HCT116 (cell line): Measurements from ENCODE around the gene MID1IP1. TPM values are rescaled to one million over a fixed set of nuclear protein-coding genes. Genes with fewer than 3 reads are reported as not detected.

Experiments
- ATAC-seq: fragments of 200-7000 bp; cut with Tn5 transposase; 2 replicates; pipeline ENCODE4 v1.9.1; 2020; ENCODE audit warnings: mild to moderate bottlenecking, moderate library complexity
- BruUV-seq: library from RNA; stranded (reverse); fragments of 400-500 nt; replicated peaks from 2 replicates; lab custom pipeline; 2021; lab: Mats Ljungman, UMichigan
- CTCF ChIA-PET: fragments of 300-600 bp; sonication (Branson Sonifier 250); formaldehyde crosslinking; loops from one replicate; lab custom pipeline; 2021; ENCODE audit warnings: antibody characterized with exemption; lab: Charles Lee
- POLR2A ChIA-PET: fragments of 300-600, 350-600 bp; sonication (Branson Sonifier 250); formaldehyde crosslinking; loops from one replicate; lab custom pipeline; 2021; ENCODE audit warnings: antibody characterized with exemption; lab: Charles Lee
- RAD21 ChIA-PET, 2 experiments: fragments of 300-600 bp; sonication (Branson Sonifier 250); formaldehyde crosslinking; loops; one replicate each; lab custom pipeline; 2023; ENCODE audit warnings: low total read pairs in 2 of 2; ENCODE audit not compliant: uncharacterized antibody in 2 of 2, unreplicated experiment in 2 of 2, low non-redundant PET in 1 of 2; lab: Charles Lee
- DNase-seq: peaks from one replicate; pipeline ENCODE4 v3.0.0-alpha.2; 2010; ENCODE audit warnings: low read depth, low spot score
- H2AFZ ChIP-seq: fragments of 200-600 bp; shearing (Covaris generic), sonication (generic); 2 replicates; pipeline ENCODE4 v1.6.1; 2017; ENCODE audit warnings: low read depth, mixed run types, mixed read lengths, antibody characterized with exemption, low read length; ENCODE audit not compliant: poor library complexity, severe bottlenecking
- H3K27ac ChIP-seq: 2 replicates; pipeline ENCODE4 v1.5.1; 2012; ENCODE audit warnings: low read depth, low read length
- H3K27me3 ChIP-seq: fragments of 200-600 bp; sonication (generic); 2 replicates; pipeline ENCODE4 v1.6.1; 2016; ENCODE audit warnings: mixed run types, low read length, mixed read lengths; ENCODE audit not compliant: insufficient read depth
- H3K36me3 ChIP-seq, 2 experiments: fragments of 200-500 bp in 1 of 2; fragments of 200-600 bp in 1 of 2; sonication (Bioruptor generic) in 1 of 2; sonication (generic) in 1 of 2; 2 replicates each; pipeline versions ENCODE4 v1.5.1 to v1.6.1; 2014 to 2016; ENCODE audit warnings: low read length in 2 of 2, inconsistent platforms in 1 of 2, mixed read lengths in 1 of 2, mixed run types in 1 of 2; ENCODE audit not compliant: insufficient read depth in 2 of 2, control insufficient read depth in 1 of 2
- H3K4me1 ChIP-seq, 2 experiments: fragments of 200-600 bp in 1 of 2; sonication (generic) in 1 of 2; 2 replicates each; pipeline versions ENCODE4 v1.5.1 to v1.6.1; 2012 to 2017; ENCODE audit warnings: low read length in 2 of 2, inconsistent platforms in 1 of 2, mild to moderate bottlenecking in 1 of 2, mixed read lengths in 1 of 2, mixed run types in 1 of 2, moderate library complexity in 1 of 2; ENCODE audit not compliant: insufficient read depth in 2 of 2, control insufficient read depth in 1 of 2
- H3K4me2 ChIP-seq: fragments of 200-600 bp; sonication (generic); 2 replicates; pipeline ENCODE4 v1.6.1; 2017; ENCODE audit warnings: mixed run types, low read length, mixed read lengths
- H3K4me3 ChIP-seq, 2 experiments: fragments of 200-600 bp in 1 of 2; sonication (generic) in 1 of 2; replicated peaks in 1 of 2; 2 replicates each; pipeline ENCODE4 v1.5.1; 2011 to 2016; ENCODE audit warnings: low read length in 2 of 2, control low read depth in 1 of 2, low read depth in 1 of 2, mild to moderate bottlenecking in 1 of 2, mixed read lengths in 1 of 2, mixed run types in 1 of 2
- H3K79me2 ChIP-seq: fragments of 200-600 bp; sonication (generic); 2 replicates; pipeline ENCODE4 v1.6.1; 2017; ENCODE audit warnings: mild to moderate bottlenecking, mixed run types, low read length, moderate library complexity, mixed read lengths; ENCODE audit not compliant: insufficient read depth
- H3K9ac ChIP-seq: fragments of 200-600 bp; sonication (generic); 2 replicates; pipeline ENCODE4 v1.6.1; 2016; ENCODE audit warnings: low read length, mixed read lengths
- H3K9me2 ChIP-seq: fragments of 200-600 bp; sonication (generic), shearing (Covaris generic); 2 replicates; pipeline ENCODE4 v1.6.1; 2017; ENCODE audit warnings: mixed run types, mild to moderate bottlenecking, moderate library complexity; ENCODE audit not compliant: insufficient read depth
- H3K9me3 ChIP-seq, 2 experiments: fragments of 200-500 bp in 1 of 2; fragments of 200-600 bp in 1 of 2; sonication (Bioruptor generic) in 1 of 2; sonication (generic) in 1 of 2; 2 replicates each; pipeline ENCODE4 v1.6.1; 2014 to 2017; ENCODE audit warnings: low read length in 2 of 2, mixed read lengths in 2 of 2, inconsistent platforms in 1 of 2, low read depth in 1 of 2, mild to moderate bottlenecking in 1 of 2, mixed run types in 1 of 2, moderate library complexity in 1 of 2; ENCODE audit not compliant: control insufficient read depth in 1 of 2, insufficient read depth in 1 of 2
- H4K20me1 ChIP-seq: fragments of 200-600 bp; sonication (generic), shearing (Covaris generic); 2 replicates; pipeline ENCODE4 v1.6.1; 2017; ENCODE audit warnings: mixed run types, mild to moderate bottlenecking, moderate library complexity; ENCODE audit not compliant: insufficient read depth
- CBX3 ChIP-seq: IDR thresholded peaks from 2 replicates; pipeline ENCODE4 v1.6.1; 2012; ENCODE audit warnings: low read depth
- CTCF ChIP-seq, 3 experiments: fragments of 200-600 bp in 1 of 3; sonication (generic) in 1 of 3; IDR thresholded peaks in 2 of 3; conservative IDR thresholded peaks in 1 of 3; 2 replicates each; pipeline ENCODE4 v1.5.1; 2012 to 2017; ENCODE audit warnings: low read depth in 2 of 3, low read length in 2 of 3, antibody characterized with exemption in 1 of 3, borderline replicate concordance in 1 of 3, control low read depth in 1 of 3, mild to moderate bottlenecking in 1 of 3, mixed read lengths in 1 of 3, mixed run types in 1 of 3, moderate library complexity in 1 of 3; ENCODE audit not compliant: insufficient read depth in 1 of 3
- EGR1 ChIP-seq: IDR thresholded peaks from 2 replicates; pipeline ENCODE4 v1.6.1; 2012; ENCODE audit warnings: low read depth
- EZH2 ChIP-seq: fragments of 200-600 bp; sonication (generic); IDR thresholded peaks from 2 replicates; pipeline ENCODE4 v1.6.1; 2017; ENCODE audit warnings: antibody characterized with exemption, mixed run types
- FOSL1 ChIP-seq: IDR thresholded peaks from 2 replicates; pipeline ENCODE4 v1.6.1; 2012; ENCODE audit warnings: low read depth
- JUND ChIP-seq: IDR thresholded peaks from 2 replicates; pipeline ENCODE4 v1.6.1; 2012
- RAD21 ChIP-seq: IDR thresholded peaks from 2 replicates; pipeline ENCODE4 v1.6.1; 2012; ENCODE audit warnings: low read depth, mild to moderate bottlenecking
- SIN3A ChIP-seq: IDR thresholded peaks from 2 replicates; pipeline ENCODE4 v1.6.1; 2012; ENCODE audit warnings: low read depth
- SP1 ChIP-seq: IDR thresholded peaks from 2 replicates; pipeline ENCODE4 v1.6.1; 2012; ENCODE audit warnings: low read depth
- TCF7L2 ChIP-seq: IDR thresholded peaks from 2 replicates; pipeline ENCODE4 v1.7.0; 2011; ENCODE audit warnings: borderline replicate concordance, inconsistent platforms; ENCODE audit not compliant: insufficient read depth, insufficient read length; ENCODE audit errors: extremely low read depth
- YY1 ChIP-seq: IDR thresholded peaks from 2 replicates; pipeline ENCODE4 v1.6.1; 2011; ENCODE audit warnings: low read length, low read depth, moderate library complexity, mild to moderate bottlenecking; ENCODE audit not compliant: insufficient replicate concordance; ENCODE audit errors: extremely low read depth
- ZFX ChIP-seq: fragments of 450-650 bp; IDR thresholded peaks from 2 replicates; pipeline ENCODE4 v1.6.1; 2017
- ZNF274 ChIP-seq: fragments of 200-500 bp; sonication (Bioruptor generic); IDR thresholded peaks from 2 replicates; pipeline ENCODE4 v1.6.1; 2014; ENCODE audit warnings: mild to moderate bottlenecking, low read depth, low read length, inconsistent platforms
- intact Hi-C: fragments of 100-400 bp; cut with micrococcal nuclease; formaldehyde crosslinking; loops from 2 replicates; pipeline ENCODE4 v1.10.0; 2022
- total RNA-seq: library from RNA; stranded (reverse); gene quantifications from one replicate; pipeline ENCODE4 v1.2.1, GENCODE V29; 2021; ENCODE audit not compliant: unreplicated experiment

Gene MID1IP1
- total RNA-seq, 1 experiment from 2014 or later = 109 TPM

GRCh38 chrX:38847206-38847902 lies 46.1 kb downstream of the MID1IP1 start:
- ATAC-seq = no peak
- TF ChIP-seq SIN3A (no peak), SP1 (no peak), JUND (no peak), ZFX (no peak), FOSL1 (no peak), RAD21 (no peak), ZNF274 (no peak), YY1 (no peak), CBX3 (no peak), TCF7L2 (no peak)
- Histone ChIP-seq H3K4me1 (no peaks in the 10 kb centered on the region), H3K27ac (no peak overlapping the region), H3K9me3 (no peaks in the 10 kb centered on the region), H3K9me2 (no peaks in the 10 kb centered on the region), H2AFZ (no peak overlapping the region), H3K36me3 (no peaks in the 10 kb centered on the region), H3K79me2 (no peaks in the 10 kb centered on the region), H4K20me1 (no peaks in the 10 kb centered on the region), H3K27me3 (no peaks in the 10 kb centered on the region), H3K4me2 (no peak overlapping the region), H3K9ac (no peak overlapping the region), H3K4me3 (no peak overlapping the region)
- intact Hi-C loops = no loop called here
- ChIA-PET RAD21 (no interaction called here), CTCF (no interaction called here), POLR2A (no interaction called here)
- BruUV-seq = no TSS peak
- no peak for DNase-seq

GRCh38 chrX:38847903-38848230 lies 46.6 kb downstream of the MID1IP1 start:
- CTCF ChIA-PET = no interaction called here
- no peaks in the 10 kb centered on the region for H4K20me1 ChIP-seq
- H3K4me1 ChIP-seq = no peaks in the 10 kb centered on the region
- H3K27me3 ChIP-seq = no peaks in the 10 kb centered on the region
- intact Hi-C loops = no loop called here
- H3K9me2 ChIP-seq = no peaks in the 10 kb centered on the region
- no peak for ATAC-seq
- RAD21 ChIA-PET = no interaction called here
- no peak for DNase-seq
- H2AFZ ChIP-seq = no peak overlapping the region
- BruUV-seq = no TSS peak
- TF ChIP-seq SP1 = no peak
- no peak for TF ChIP-seq CTCF (IDR thresholded peaks at IDR 0.05 in 2 of 3, conservative IDR thresholded peaks at IDR 0.05 in 1 of 3; ENCODE audit: borderline replicate concordance in 1 of 3, insufficient read depth in 1 of 3, low read depth in 2 of 3, low read length in 2 of 3)
- TF ChIP-seq EGR1 = no peak
- TF ChIP-seq SIN3A = no peak
- TF ChIP-seq EZH2 = no peak
- H3K79me2 ChIP-seq = no peaks in the 10 kb centered on the region
- no peaks in the 10 kb centered on the region for H3K36me3 ChIP-seq
- POLR2A ChIA-PET = no interaction called here
- no peak overlapping the region for H3K9ac ChIP-seq
- H3K4me3 ChIP-seq = no peak overlapping the region
- H3K9me3 ChIP-seq = no peaks in the 10 kb centered on the region
- H3K27ac ChIP-seq = no peak overlapping the region
- H3K4me2 ChIP-seq = no peak overlapping the region
